GM21723 (cell line): ENCODE results near the gene ELF1.
"Not testable (repeated sequence)": the region's sequence is repeated elsewhere in the genome, so short reads cannot be mapped to it uniquely, and the experiment has no call there.

ENCODE experiments used
- ATAC-seq: cut with Tn5 transposase; IDR thresholded peaks from one replicate; pipeline ENCODE4 v1.9.1; 2021; ENCODE audit warnings: mild to moderate bottlenecking, moderate library complexity; ENCODE audit not compliant: unreplicated experiment

The ELF1 gene

GRCh38 chr13:40960716-40961115, 58.4 kb downstream of the ELF1 start:
- ATAC-seq, result no peak

GRCh38 chr13:40958655-40959054, 60.5 kb downstream of the ELF1 start:
- ATAC-seq, result no peak

- ATAC-seq, result no peak
These were observed 72.6 kb downstream of the ELF1 start for GRCh38 chr13:40946485-40946884.

GRCh38 chr13:40943073-40943472, 76.0 kb downstream of the ELF1 start:
- no peak for ATAC-seq

- ATAC-seq, result no peak
These were observed 77.5 kb downstream of the ELF1 start for GRCh38 chr13:40941581-40941980.

- ATAC-seq, result no peak
These were observed 78.3 kb downstream of the ELF1 start for GRCh38 chr13:40940841-40941240.

- peak; percentile 64 for ATAC-seq
These were observed 85.5 kb downstream of the ELF1 start for GRCh38 chr13:40933508-40934204.

GRCh38 chr13:40932252-40932651, 86.9 kb downstream of the ELF1 start:
- no peak for ATAC-seq

GRCh38 chr13:40931719-40932118, 87.4 kb downstream of the ELF1 start:
- ATAC-seq, result no peak

- not testable (repeated sequence) for ATAC-seq
These were observed 89.2 kb downstream of the ELF1 start for GRCh38 chr13:40929883-40930282.

- ATAC-seq, result no peak
These were observed 90.1 kb downstream of the ELF1 start for GRCh38 chr13:40928980-40929379.

- ATAC-seq, result no peak
These were observed 91.2 kb downstream of the ELF1 start for GRCh38 chr13:40927929-40928328.

- no peak for ATAC-seq
These were observed 95.2 kb downstream of the ELF1 start for GRCh38 chr13:40923867-40924266.

- no peak for ATAC-seq
These were observed 96.6 kb downstream of the ELF1 start for GRCh38 chr13:40922437-40923040.

GRCh38 chr13:40920826-40921225, 98.3 kb downstream of the ELF1 start:
- ATAC-seq, result no peak

- ATAC-seq, result not testable (repeated sequence)
These were observed 99.2 kb downstream of the ELF1 start for GRCh38 chr13:40919901-40920300.

- no peak for ATAC-seq
These were observed 102.7 kb downstream of the ELF1 start for GRCh38 chr13:40916207-40916998.

GRCh38 chr13:40914863-40915262, 104.3 kb downstream of the ELF1 start:
- not testable (repeated sequence) for ATAC-seq

GRCh38 chr13:40911341-40911740, 107.8 kb downstream of the ELF1 start:
- ATAC-seq, result no peak

GRCh38 chr13:40910324-40911050, 108.6 kb downstream of the ELF1 start:
- ATAC-seq, result peak; percentile 76

- ATAC-seq, result not testable (repeated sequence)
These were observed 109.4 kb downstream of the ELF1 start for GRCh38 chr13:40909541-40910200.
